Left lobe of liver (tissue), 2 donors: ENCODE measurements around the gene RBP2. TPM values are rescaled to one million over a fixed set of nuclear protein-coding genes. Genes with fewer than 3 reads are reported as not detected.

Source experiments
- ATAC-seq: fragments of 200-7000 bp; cut with Tn5 transposase; one replicate; pipeline ENCODE4 v1.9.1; 2020; ENCODE audit warnings: mild to moderate bottlenecking, moderate library complexity
- DNase-seq: peaks from one replicate; pipeline ENCODE4 v3.0.0-alpha.2; 2020; ENCODE audit warnings: low spot score
- total RNA-seq: library from RNA; stranded (reverse); gene quantifications from one replicate; pipeline ENCODE4 v1.2.1, GENCODE V29; 2021
- donor health status: DM: no; HTN: no; CAD: no; lungs with moderate emphysema.
- donor health status: DM: no; HTN: yes; CAD: no.

RBP2 gene
- total RNA-seq, result not detected

DNA sequence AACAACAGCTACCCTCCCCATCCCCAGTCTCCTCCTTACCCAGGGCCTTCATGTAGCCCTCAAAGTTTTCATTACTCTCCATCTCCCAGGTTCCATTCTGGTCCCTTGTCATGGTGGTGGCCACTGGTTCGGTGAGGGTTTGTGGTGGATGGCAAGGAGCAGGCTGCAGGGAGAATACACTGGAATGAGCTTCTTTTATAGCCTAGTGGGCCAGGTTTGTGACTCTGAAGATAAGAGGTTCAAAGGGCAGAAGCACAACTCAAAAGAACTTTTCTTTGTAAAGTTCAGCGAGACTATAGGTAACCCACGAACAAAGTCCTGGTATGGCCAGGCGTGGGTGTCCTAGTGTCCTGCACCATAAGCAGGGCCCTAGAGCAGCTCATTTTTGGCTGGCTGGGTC is at the start of gene RBP2:
TSS of gene RBP2 (minus strand) at position 169 of the 400 bp plus-strand sequence. CDS start at position 112, 57 bp downstream.
- no peak for DNase-seq
- no peak for ATAC-seq

DNA sequence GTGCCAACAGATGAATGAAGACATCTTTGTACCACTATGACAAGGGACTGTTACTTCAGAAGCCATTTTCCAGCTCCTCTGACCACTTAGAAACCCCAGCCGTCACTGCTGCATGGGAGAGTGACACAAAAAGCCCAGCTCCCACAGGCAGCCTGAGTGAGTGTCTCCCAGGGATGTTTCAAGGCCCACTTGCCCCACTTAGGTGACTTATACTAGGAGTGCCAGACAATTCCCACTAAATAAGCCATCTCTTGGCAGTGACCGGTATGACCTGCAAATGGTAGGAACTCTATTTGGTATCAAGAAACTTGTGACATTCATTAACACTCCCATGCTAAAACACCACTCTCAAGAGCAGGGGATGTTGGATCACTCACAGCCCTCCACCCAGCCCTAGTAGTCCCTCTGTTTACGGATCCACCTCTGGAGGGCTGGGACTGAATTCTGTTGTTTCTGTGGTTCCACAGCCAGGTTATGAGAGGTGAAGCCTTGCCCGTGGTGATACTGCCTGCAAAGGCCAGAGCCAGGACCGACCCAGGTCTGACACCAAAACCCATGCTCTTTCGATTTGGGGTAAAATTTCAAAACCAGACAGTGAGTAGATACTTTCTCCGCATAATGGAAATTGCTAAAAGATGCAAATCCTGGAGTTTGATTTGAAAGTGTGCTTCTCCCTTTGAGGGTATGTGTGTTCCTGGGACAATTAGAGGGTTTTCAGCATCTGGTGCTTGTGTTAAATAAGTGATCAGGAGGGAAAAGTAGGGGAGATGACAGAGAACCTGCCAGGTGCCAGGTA is 48.7 kb upstream of the RBP2 start:
- ATAC-seq (no peak), DNase-seq (no peak)

DNA sequence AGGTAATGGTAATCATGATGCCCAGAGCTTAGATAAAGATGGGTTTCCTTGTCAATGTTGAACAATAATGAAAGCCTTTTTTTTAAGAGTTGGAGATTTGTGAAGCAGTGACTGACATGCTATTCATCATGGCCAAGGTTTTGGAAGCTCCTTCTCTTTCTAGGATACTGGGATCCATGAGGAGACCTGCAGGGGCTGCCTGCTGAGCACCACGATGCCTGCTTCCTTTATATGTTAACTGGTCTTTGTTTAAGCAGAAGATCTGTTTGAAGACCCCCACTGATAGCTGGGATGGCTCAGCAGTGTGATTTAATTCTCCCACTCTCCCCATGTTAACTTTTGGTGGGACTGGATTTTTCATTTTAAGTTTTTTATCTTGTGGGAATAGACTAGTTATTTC is 47.4 kb upstream of the RBP2 start:
- ATAC-seq, result no peak
- no peak for DNase-seq

DNA sequence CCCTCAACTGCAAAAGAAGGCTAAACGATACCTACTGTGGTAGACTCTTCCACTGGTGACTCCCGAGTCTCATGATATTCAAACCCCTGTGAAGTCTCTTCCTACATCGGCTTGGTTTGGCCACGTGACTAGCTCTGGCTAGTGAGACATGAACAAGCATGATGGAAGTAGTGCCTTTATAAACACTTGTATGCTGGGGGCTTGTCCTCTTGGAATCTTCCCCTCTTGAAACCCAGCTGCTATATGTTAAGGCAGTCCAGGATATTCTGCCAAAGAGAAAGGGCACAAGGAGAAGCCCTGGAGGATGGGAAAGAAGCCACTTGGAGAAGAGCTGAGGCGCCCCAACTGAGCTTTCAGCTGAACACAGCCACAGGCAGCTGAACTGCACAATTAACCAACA is 46.9 kb upstream of the RBP2 start:
- DNase-seq (no peak), ATAC-seq (no peak)

DNA sequence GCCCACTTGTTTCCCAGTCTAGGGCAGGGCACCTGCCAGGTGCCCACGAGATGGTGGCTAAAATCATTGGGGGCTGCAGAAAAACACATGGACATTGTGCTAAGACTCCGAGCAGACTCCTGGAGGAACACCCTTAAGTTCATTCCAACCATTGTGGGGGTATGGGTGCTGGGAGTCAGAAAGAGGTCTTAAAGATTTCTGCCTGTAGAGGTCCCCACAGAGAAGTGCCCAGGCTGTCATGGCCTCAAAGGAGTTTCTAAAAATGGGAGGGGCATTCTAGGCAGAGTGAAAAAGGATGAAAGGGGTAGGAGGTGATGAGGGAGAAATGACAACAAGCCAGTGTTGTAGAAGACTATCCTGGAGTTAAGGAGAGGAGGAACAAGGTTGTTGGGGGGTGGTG is 46.1 kb upstream of the RBP2 start:
- ATAC-seq, result no peak

DNA sequence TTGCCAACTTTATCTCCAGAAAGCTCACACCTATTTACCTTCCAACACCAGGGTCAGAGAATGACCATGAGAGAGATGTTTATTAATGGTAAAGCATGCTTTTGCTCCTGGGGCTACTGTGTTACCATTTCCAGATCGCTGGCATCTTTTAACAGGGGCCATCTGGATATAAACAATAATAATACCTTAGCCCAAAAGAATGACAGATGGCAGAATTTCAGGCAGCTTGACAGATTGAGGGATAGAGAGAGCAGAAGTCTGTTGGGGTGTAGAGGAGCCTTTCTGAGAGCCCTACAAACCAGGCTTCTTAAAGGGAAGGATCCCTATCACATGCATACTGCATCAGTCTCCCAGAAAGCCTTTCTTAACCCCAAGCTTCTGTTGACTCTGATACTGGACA is 45.5 kb upstream of the RBP2 start:
- no peak for DNase-seq
- no peak for ATAC-seq

More for the DNA sequence above, 46.1 kb upstream of the RBP2 start:
- DNase-seq, result no peak

DNA sequence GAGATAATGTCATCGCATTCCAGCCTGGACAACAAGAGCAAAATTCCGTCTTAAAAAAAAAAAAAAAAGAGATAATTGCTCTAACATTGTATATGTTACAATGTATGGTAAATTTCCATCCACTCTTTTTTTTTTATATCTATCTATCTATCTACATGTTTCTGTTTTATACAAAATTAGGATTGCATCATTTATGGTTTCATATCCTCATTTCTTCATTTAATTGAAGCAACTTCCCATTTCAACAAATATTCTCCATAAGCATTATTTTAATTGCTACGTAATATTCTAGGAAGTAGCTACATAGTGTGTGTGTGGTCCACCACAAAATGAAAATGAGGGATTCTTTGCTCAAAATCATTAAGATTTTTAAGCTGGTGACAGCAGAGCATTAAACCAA is 44.8 kb upstream of the RBP2 start:
- ATAC-seq (no peak), DNase-seq (no peak)

DNA sequence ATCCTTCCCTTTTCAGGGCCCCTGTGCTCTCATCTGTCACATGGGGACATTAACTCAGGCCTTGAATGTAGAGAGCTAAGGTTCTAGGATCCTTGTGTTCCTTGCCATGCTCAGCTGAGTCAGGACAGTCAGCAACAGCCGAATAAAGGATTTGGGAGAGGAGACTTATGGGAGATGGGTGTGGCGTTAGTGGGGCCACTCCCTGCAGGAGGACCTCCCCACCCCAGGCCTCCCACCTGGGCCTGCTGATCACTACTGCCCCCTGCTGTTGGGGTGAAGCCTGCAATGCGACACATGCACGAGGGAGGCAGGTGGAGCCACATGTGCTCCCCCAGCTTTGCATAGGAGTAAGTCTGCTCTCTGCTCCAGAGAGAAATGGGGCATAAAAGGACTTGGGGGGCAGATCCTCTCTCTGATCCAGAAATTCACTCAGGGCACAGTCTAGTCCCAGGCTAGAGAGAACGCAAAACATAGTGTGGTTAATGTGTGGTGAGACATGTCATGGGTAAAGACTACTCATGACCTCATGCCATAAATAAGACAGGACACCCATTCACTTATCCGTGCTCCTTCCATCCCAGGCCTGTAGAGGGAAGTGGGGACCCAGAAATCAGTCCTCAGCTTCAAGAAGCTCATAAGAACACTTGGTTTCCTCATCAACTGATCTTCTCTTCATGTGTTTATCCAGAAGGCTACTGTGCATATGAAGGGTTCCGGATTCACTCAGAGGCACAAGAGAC is 43.9 kb upstream of the RBP2 start:
- ATAC-seq, result peak; percentile 63
- no peak for DNase-seq

DNA sequence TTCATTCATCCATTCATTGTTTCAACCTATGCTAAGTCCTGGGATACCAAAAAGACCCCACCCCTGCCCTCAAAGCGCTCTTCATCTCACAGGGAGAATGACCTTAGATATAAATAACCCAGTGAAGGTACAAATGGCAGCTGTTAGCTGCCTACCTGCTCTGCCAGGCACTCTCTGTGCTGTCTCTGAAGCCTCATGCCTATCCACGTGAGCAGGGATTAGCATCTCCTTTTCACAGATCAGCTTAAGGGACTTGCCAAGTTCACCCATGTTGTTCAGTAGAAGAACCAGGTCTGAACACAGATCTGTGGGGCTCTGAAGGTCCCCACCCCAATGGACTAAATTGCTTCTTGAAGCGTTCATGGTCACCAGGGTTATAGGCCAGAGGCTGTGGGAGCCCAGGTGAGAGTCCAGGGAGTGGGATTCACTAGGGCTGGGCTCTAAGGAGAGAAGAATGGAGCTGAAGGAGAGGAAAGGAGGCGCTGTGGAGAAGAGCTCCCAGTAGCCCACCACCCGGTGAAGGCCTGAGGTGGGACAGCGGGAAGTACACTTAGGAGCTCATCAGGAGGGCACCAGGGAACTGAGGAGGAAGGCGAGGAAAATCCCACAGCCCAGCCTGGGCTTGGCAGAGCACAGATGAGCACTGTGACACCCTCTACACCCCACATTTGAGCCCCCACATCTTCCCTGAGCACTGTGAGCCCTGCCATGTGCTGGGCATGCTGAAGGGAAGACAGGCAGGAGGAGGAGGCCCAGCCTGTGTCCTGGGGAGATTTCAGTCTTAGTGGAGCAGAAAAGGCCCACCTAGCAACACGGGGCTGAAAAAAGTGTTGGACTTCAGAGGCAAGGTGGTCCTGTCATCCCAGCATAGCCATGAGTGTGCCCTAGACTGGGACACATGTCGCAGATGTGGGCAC is 42.9 kb upstream of the RBP2 start:
- DNase-seq (peak; percentile 26), ATAC-seq (no peak)

DNA sequence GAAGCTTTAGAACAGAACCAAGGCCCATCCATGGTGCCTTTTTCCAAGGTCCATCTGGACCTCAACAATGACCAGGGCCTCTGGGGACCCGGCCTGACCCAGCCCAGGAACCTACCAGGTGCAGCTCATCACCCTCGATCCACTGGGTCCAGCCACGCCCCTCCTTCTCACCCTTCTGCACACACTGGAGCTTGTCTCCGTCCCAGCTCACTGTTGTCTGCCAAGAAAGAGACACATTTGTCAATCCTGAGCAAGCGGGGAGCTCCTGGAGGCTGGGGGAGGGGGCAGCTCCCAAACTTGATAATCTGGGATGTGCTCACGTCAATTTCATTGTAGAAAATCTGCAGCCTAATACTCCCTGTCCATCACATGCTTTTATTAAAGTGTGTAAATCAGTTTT is 42.0 kb upstream of the RBP2 start:
- no peak for ATAC-seq
- peak; percentile 29 for DNase-seq

DNA sequence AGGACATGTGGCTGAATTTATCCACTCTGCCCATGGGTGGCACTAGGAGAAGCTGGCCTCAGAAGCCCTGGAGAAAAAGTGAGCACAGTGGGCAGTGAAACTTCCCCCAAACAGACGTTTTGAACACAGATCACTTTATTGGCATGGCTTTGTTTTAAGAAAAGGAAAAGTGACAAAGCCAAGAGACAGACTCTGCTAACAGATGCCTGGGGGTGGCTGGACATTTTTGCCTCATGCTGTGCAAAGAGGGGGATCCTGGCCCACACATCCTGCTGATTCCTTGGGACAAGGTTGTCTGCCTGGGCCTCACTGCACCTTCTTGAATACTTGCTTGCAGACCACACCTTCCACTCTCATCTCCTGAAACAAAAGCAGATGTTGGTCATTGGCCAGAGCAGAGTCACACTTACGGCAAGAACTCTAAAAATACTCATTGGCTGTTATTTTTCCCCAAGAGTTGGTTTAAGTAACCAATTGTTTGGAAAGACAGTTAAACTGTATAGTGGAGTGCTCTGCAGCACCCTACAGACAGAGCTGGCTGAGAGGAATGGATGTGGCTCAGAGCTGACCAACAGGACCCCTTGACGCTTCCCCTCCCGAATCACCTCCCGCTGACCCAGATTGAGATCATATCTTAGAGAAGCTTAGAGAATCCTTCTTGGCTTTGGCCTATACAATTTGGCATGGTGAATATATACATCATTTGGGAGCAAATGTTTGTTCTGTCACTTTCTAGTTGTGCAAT is 41.2 kb upstream of the RBP2 start:
- DNase-seq, result peak; percentile 31
- ATAC-seq, result no peak

DNA sequence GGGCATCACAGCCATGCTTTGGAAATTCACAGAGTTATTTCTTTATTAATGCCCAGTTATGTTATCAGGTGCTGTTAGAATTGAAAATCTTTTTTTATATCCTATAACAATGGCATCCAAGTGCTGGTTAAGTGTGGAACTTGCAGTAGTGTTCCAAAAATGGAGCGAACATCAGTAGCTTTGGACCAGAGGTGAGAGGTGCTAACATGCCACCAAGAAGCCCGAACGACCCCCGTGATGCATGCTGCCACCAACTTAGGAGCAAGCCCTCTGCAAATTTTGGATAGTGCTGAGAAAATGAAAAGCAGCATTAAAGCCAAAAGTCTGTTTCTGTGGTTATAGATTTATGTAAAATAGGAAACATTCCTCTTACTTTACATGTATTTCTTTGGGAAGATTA is 38.4 kb upstream of the RBP2 start:
- DNase-seq, result no peak
- no peak for ATAC-seq

DNA sequence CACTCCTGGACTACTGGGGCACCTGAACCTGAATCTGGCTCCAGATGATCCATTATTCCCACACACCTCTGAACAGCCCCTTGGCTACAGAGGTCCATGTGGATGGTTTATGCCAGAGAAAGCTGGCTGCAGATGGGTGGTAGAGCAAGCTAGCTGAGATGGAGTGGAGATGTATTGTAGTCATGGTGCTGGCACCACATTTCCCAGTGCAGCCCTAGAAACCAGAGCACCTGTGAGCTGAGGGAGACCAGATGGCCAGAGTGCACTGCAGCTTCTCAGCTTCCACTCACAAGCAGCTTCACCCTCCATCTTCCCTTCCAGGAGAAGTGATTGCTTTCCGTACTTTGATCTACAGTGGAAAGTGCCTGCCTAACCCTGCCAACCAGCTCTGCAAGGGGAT is 33.3 kb upstream of the RBP2 start:
- ATAC-seq (no peak), DNase-seq (no peak)

DNA sequence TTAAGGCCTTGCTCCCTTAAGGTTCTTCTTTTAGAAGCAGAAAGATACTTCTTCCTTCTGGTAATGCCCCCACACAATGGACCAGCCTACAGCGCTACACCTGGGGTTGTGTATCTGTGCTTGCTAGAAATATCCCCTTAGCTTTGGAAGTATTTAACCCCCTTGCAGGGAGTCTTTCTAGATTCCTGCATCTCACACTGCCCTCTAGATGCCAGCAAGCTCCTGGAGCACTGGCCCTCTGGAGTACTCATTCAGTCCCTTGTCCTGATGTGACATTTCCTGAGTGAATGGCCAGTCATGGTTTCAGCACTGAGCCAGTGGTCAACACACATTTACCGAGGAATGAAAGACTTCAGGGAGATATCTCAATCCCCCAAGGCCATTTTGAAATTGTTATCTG is 30.4 kb upstream of the RBP2 start:
- DNase-seq, result no peak
- ATAC-seq, result peak; percentile 30

DNA sequence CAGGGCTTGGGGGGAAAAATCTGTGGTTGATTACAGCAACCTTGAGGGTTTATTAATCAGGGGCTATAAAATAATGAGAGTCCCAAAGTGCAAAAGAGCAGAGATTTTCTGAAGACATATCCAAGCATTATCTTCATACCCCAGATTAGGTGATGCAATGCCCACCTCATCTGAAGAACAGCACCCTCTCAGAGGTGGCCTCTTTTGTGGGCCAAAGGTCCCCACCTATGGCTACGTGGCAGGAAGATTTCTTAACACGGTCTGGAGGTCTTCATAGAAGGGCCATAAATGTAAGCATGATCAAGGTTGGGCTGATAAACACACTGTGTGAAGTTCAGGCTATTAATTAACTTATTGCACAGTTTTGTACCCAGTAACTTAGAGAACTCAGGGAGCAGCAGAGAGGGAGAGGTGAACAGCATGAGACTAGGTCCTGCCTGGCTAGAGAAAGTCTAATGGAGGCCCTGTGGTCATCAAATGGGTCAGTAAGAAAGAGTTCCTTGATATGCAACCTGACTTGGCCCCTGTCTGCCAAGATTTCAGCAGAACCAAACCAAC is 29.6 kb upstream of the RBP2 start:
- ATAC-seq (peak; percentile 40), DNase-seq (no peak)

DNA sequence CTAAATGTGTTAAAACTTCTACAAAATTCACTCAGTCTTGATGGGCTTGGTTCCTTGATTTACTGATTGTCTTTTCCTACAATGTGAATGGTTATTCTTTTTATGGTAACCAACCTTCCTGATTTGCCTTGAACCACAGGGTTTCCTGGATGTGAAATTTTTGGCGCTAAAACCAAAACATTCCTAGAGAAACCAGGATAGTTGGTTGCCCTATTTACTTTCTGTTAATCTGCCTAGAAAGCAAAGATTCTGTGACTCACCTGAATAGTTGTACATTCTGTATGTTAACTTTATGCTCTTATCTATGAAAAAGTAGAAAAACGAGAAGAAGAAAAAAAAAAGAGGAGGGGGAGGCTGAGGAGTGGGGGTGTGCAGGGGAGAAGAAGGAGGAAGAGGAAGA is 23.2 kb upstream of the RBP2 start:
- no peak for DNase-seq
- no peak for ATAC-seq

DNA sequence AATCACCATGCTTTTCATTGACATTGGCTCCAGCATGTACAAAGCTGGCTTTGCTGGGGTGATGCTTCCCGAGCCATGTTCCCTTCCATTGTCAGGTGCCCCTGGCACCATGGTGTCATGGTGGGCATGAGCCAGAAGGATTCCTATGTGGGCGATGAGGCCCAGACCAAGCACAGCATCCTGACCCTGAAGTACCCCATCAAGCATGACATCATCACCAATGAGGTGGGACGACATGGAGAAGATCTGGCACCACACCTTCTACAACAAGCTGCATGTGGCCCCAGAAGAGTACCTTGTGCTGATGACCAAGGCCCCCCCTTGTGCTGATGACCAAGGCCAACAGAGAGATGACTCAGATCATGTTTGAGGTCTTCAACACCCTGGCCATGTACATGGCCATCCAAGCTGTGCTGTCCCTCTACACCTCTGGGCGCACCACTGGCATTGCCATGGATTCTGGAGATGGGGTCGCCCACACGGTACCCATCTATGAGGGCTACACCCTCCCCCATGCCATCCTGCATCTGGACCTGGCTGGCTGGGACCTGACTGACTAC is 17.6 kb upstream of the RBP2 start:
- DNase-seq, result no peak
- ATAC-seq, result no peak

DNA sequence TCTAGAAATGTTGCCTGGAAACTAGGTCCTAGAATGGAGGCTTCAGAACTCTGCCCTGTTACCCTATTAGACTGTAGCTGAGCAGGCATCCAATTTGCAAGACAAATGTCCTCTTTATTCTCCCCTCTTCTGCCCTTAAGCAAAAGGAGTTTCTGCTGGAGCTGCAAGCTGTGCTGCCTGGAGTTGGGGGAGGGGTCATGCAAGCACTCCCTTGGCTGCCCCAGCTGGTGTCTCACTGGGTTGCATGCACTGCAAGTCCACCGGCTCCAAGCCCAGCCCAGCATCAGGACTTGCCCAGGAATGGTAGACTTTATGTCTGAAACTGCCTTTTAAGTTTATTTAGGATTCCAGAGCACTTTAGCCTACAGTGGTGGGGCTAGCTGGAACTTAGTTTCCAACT is 15.7 kb upstream of the RBP2 start:
- ATAC-seq (no peak), DNase-seq (no peak)

DNA sequence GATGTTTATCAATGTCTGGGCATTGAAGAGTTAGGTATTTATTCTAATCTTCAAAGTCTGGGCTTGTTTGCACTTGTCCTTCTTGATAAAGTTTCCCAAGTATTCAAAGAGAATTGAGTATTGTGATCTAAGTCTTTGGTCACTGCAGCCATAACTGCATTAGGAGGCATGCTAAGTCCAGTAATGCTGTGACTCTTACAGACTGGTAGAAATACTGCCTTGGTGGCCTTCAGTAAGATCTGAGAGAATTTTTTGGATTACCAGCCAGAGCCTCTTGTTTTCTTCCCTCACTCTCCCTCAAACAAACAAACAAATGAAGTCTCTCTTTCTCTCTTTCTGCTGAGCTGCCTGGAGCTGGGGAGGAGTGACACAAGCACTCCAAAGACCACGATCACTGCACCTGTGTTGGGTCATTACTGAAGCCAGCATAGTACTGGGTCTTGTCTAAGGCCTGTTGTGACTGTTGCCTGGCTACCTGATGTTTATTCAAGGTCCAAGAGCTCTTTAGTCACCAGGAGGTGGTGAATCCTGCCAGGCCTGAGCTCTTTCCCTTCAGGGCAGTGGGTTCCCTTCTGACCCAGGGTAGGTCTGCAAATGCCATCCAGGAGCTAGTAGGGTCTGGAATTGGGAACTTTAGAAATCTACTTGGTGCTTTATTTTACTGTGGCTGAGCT is 14.8 kb upstream of the RBP2 start:
- DNase-seq (no peak), ATAC-seq (no peak)

DNA sequence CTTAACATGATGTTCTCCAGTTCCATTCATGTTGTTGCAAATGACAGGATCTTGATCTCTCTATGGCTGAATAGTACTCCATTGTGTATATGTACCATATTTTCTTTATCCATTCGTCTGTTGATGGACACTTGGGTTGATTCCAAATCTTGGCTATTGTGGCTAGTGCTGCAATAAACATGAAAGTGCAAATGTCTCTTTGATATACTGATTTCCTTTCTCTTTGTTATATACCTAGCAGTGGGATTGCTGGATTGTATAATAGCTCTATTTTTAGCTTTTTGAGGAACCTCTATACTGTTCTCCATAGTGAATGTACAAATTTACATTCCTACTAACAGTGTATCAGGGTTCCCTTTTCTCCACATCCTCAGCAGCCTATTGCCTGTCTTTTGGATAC is 5.9 kb upstream of the RBP2 start:
- ATAC-seq (no peak), DNase-seq (no peak)
